CD4-positive, alpha-beta T cell (primary cell): ENCODE measurements around the gene DIS3L2. TPM values are rescaled to one million over a fixed set of nuclear protein-coding genes. Genes with fewer than 3 reads are reported as not detected.

Source experiments
- ATAC-seq: fragments of 200-7000 bp; cut with Tn5 transposase; one replicate; pipeline ENCODE4 v1.10.0; 2022; ENCODE audit warnings: mild to moderate bottlenecking; ENCODE audit not compliant: poor library complexity
- CTCF ChIA-PET: fragments of 350-600 bp; sonication (Branson Sonifier 250); formaldehyde crosslinking; loops from one replicate; lab custom pipeline; 2021; ENCODE audit warnings: antibody characterized with exemption, inconsistent platforms; lab: Charles Lee
- POLR2A ChIA-PET: fragments of 350-600 bp; sonication (Branson Sonifier 250); formaldehyde crosslinking; loops from one replicate; lab custom pipeline; 2021; ENCODE audit warnings: antibody characterized with exemption, inconsistent platforms; lab: Charles Lee
- DNase-seq, 14 experiments: peaks; one replicate each; pipeline ENCODE4 v3.0.0-alpha.2; 2013 to 2020; ENCODE audit warnings: mixed read lengths in 2 of 14
- H3K27ac ChIP-seq, 2 donors: one replicate each; pipeline versions ENCODE4 v1.5.1 to v1.7.0; 2013; ENCODE audit warnings: low read length in 2 of 2, low read depth in 1 of 2, mild to moderate bottlenecking in 1 of 2
- H3K27me3 ChIP-seq, 2 experiments: 1 replicate in 1 of 2; 2 replicates in 1 of 2; pipeline versions ENCODE4 v1.6.1 to v1.7.0; 2013; ENCODE audit warnings: low read length in 2 of 2, control low read depth in 1 of 2, mild to moderate bottlenecking in 1 of 2, moderate library complexity in 1 of 2; ENCODE audit not compliant: insufficient read depth in 2 of 2, control insufficient read depth in 1 of 2
- H3K36me3 ChIP-seq: one replicate; pipeline ENCODE4 v1.6.1; 2013; ENCODE audit warnings: low read length, control low read depth; ENCODE audit not compliant: insufficient read depth
- H3K4me1 ChIP-seq: one replicate; pipeline ENCODE4 v1.6.1; 2013; ENCODE audit warnings: low read length, control low read depth; ENCODE audit not compliant: insufficient read depth
- H3K4me3 ChIP-seq: one replicate; pipeline ENCODE4 v1.5.1; 2013; ENCODE audit warnings: mild to moderate bottlenecking, low read length, moderate library complexity
- H3K9me3 ChIP-seq, 2 experiments: 1 replicate in 1 of 2; 2 replicates in 1 of 2; pipeline versions ENCODE4 v1.6.1 to v1.7.0; 2013; ENCODE audit warnings: low read length in 2 of 2, mild to moderate bottlenecking in 2 of 2, control low read depth in 1 of 2, moderate library complexity in 1 of 2; ENCODE audit not compliant: control insufficient read depth in 1 of 2, insufficient read depth in 1 of 2
- H3K27ac Mint-ChIP-seq: one replicate; pipeline ENCODE4 v1.8.0; 2020; ENCODE audit warnings: mixed read lengths
- H3K27me3 Mint-ChIP-seq: one replicate; pipeline ENCODE4 v1.8.0; 2021; ENCODE audit warnings: mixed read lengths
- H3K36me3 Mint-ChIP-seq: one replicate; pipeline ENCODE4 v1.8.0; 2021; ENCODE audit warnings: low read depth, mixed read lengths
- H3K4me1 Mint-ChIP-seq: one replicate; pipeline ENCODE4 v1.8.0; 2021; ENCODE audit warnings: low read depth, mixed read lengths
- H3K4me3 Mint-ChIP-seq: one replicate; pipeline ENCODE4 v1.8.0; 2020; ENCODE audit warnings: mild to moderate bottlenecking, mixed read lengths
- H3K9me3 Mint-ChIP-seq: one replicate; pipeline ENCODE4 v1.8.0; 2020; ENCODE audit warnings: mixed read lengths
- intact Hi-C, 2 experiments: fragments of 100-400 bp; cut with DNase I in 1 of 2; cut with micrococcal nuclease in 1 of 2; formaldehyde crosslinking; loops; one replicate each; pipeline versions ENCODE4 v1.15.1 to v1.9.0; 2023 to 2025; cut with DNase I, micrococcal nuclease
- total RNA-seq, 174 experiments: library from RNA in 2 of 174; stranded (reverse) in 2 of 174; gene quantifications; one replicate each; pipeline ENCODE4 v1.2.3 and lab custom pipeline; 2021 to 2026
- TF ChIP-seq, protein P1 (sequence below): fragments of 200-600 bp; IDR thresholded peaks from one replicate; pipeline ENCODE4 v1.8.0; 2022; ENCODE audit warnings: antibody characterized with exemption, mild to moderate bottlenecking

The DIS3L2 gene
- total RNA-seq, 2 experiments from 2014 or later: 59.8 to 62.9 TPM

DNA sequence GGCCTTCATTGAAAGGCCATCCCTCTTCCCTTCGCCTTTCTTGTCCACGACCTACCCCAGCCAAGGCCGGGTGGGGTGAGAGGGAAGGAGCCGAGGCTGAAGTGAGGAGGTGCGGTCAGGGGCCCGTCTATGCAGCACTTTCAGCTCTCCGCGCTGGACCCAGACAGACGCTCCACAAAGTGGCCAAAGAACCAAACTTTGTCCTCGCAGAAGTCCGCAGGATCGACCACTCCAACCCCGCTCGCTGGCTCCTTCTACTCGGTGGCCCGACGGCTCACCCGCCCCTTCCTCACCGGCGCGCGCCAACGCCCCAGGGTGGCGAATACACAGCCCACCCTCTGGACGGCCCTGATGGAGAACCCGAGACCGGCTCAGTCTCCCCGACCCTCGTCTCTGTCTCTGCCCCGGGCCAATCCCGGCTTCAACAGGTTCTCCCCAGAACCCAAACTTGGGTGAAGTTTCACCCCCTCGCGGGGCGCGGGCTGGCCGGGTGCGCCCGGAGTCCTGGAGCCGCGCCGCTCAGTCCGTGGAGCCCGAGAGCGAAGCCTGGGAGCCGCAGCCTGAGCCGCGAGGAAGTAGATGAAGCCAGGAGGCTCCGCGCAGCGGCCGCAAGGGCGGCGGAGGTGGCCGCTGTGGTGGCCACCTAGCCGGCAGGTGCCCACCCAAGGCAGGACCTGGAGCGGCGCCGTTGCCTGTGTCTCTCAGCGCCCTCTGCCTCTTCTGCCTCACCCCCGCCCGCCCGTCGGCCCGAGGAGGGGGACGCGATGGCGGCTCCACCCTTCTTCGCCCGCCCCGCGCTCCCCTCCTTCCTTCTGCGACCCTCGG is 390.4 kb downstream of the DIS3L2 start:
- Mint-ChIP-seq H3K9me3 (no peaks in the 10 kb centered on the region), H3K27ac (no peak overlapping the region), H3K4me3 (no peak overlapping the region), H3K4me1 (no peaks in the 10 kb centered on the region), H3K36me3 (no peaks in the 10 kb centered on the region), H3K27me3 (peaks cover 26% of the 10 kb centered on the region)
- Histone ChIP-seq H3K36me3 (no peaks in the 10 kb centered on the region), H3K27ac (no peak overlapping the region), H3K4me3 (peak overlapping the region; percentile 24), H3K27me3 (peaks cover 42 to 45% of the 10 kb centered on the region in 2 experiments), H3K9me3 (peaks cover 0 to 34% of the 10 kb centered on the region in 2 experiments), H3K4me1 (peaks cover 44% of the 10 kb centered on the region)
- POLR2A ChIA-PET: no interaction called here
- CTCF ChIA-PET: no interaction called here
- ATAC-seq: no peak
- TF ChIP-seq, protein P1, sequence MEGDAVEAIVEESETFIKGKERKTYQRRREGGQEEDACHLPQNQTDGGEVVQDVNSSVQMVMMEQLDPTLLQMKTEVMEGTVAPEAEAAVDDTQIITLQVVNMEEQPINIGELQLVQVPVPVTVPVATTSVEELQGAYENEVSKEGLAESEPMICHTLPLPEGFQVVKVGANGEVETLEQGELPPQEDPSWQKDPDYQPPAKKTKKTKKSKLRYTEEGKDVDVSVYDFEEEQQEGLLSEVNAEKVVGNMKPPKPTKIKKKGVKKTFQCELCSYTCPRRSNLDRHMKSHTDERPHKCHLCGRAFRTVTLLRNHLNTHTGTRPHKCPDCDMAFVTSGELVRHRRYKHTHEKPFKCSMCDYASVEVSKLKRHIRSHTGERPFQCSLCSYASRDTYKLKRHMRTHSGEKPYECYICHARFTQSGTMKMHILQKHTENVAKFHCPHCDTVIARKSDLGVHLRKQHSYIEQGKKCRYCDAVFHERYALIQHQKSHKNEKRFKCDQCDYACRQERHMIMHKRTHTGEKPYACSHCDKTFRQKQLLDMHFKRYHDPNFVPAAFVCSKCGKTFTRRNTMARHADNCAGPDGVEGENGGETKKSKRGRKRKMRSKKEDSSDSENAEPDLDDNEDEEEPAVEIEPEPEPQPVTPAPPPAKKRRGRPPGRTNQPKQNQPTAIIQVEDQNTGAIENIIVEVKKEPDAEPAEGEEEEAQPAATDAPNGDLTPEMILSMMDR: no peak
- intact Hi-C loops: no loop called here
- DNase-seq: peak in 1 of 14 experiments; percentile 31

GRCh38 chr2:232352511-232353091 is 391.1 kb downstream of the DIS3L2 start:
- Mint-ChIP-seq H3K27ac (no peak overlapping the region), H3K9me3 (no peaks in the 10 kb centered on the region), H3K4me1 (no peaks in the 10 kb centered on the region), H3K4me3 (no peak overlapping the region), H3K27me3 (peaks cover 26% of the 10 kb centered on the region), H3K36me3 (no peaks in the 10 kb centered on the region)
- no peak overlapping the region for H3K27ac ChIP-seq
- H3K36me3 ChIP-seq: no peaks in the 10 kb centered on the region
- H3K4me3 ChIP-seq: no peak overlapping the region
- TF ChIP-seq, protein P1: no peak
- DNase-seq: no peak
- no peak for ATAC-seq
- ChIA-PET CTCF (no interaction called here), POLR2A (no interaction called here)
- H3K4me1 ChIP-seq: peaks cover 44% of the 10 kb centered on the region
- intact Hi-C loops: no loop called here
- H3K27me3 ChIP-seq: peaks cover 42 to 45% of the 10 kb centered on the region in 2 experiments
- H3K9me3 ChIP-seq: peaks cover 0 to 34% of the 10 kb centered on the region in 2 experiments

DNA sequence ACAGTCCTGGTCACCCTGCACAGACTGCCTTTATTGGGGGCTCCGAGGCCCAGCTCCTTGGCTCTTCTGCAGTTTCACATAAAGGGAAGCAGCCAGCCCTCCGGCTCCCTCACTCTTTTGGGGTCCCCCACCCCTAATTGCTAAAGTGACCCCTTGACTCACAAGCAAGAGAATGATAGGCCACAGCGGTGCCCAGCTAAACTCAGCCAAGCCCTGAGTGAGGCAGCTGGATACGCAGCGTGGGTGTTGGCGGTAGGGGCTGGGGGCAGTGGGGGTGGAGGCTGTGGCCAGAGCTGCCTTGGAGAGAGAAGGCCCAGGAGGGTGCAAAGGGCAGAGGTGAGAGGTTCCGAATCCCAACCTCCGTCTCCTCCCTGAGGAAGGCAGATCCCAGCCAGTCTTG is 391.6 kb downstream of the DIS3L2 start:
- H3K4me1 Mint-ChIP-seq: no peaks in the 10 kb centered on the region
- intact Hi-C loops: no loop called here
- H3K27ac ChIP-seq: no peak overlapping the region
- ATAC-seq (no peak), DNase-seq (no peak)
- TF ChIP-seq, protein P1: no peak
- ChIA-PET POLR2A (no interaction called here), CTCF (no interaction called here)
- H3K4me1 ChIP-seq: peaks cover 44% of the 10 kb centered on the region
- no peak overlapping the region for H3K27ac Mint-ChIP-seq
- H3K36me3 ChIP-seq: no peaks in the 10 kb centered on the region
- H3K27me3 Mint-ChIP-seq: peaks cover 26% of the 10 kb centered on the region
- no peak overlapping the region for H3K4me3 ChIP-seq
- no peaks in the 10 kb centered on the region for H3K9me3 Mint-ChIP-seq
- H3K36me3 Mint-ChIP-seq: no peaks in the 10 kb centered on the region
- peaks cover 42 to 45% of the 10 kb centered on the region in 2 experiments for H3K27me3 ChIP-seq
- peaks cover 0 to 34% of the 10 kb centered on the region in 2 experiments for H3K9me3 ChIP-seq
- no peak overlapping the region for H3K4me3 Mint-ChIP-seq
